PFSK-1 (cell line): ENCODE measurements around the gene DSTN.

ENCODE experiments used
- FOXP2 ChIP-seq: optimal IDR thresholded peaks from 2 replicates; pipeline ENCODE3; 2011; ENCODE audit warnings: borderline replicate concordance, control low read depth, inconsistent platforms; ENCODE audit not compliant: insufficient read depth; ENCODE audit errors: extremely low read length, extremely low read depth
- POLR2AphosphoS5 ChIP-seq: IDR thresholded peaks from 2 replicates; pipeline ENCODE4 v1.6.1; 2012; ENCODE audit warnings: low read depth, mild to moderate bottlenecking, control low read depth, low read length, moderate library complexity
- SIN3A ChIP-seq: IDR thresholded peaks from 2 replicates; pipeline ENCODE4 v1.6.1; 2012; ENCODE audit warnings: mild to moderate bottlenecking, low read length, moderate library complexity, borderline replicate concordance; ENCODE audit not compliant: insufficient read depth
- TAF1 ChIP-seq: IDR thresholded peaks from 2 replicates; pipeline ENCODE4 v1.6.1; 2012; ENCODE audit warnings: low read length, control low read depth, borderline replicate concordance; ENCODE audit not compliant: insufficient read depth
- TF ChIP-seq, protein P1 (sequence below), 2 experiments: IDR thresholded peaks; 2 replicates each; pipeline versions ENCODE4 v1.6.1 to v1.8.0; 2011 to 2012; ENCODE audit warnings: low read depth in 2 of 2, low read length in 2 of 2, control low read depth in 1 of 2, inconsistent platforms in 1 of 2, mild to moderate bottlenecking in 1 of 2, moderate library complexity in 1 of 2; ENCODE audit not compliant: insufficient read depth in 1 of 2

DSTN gene

DNA sequence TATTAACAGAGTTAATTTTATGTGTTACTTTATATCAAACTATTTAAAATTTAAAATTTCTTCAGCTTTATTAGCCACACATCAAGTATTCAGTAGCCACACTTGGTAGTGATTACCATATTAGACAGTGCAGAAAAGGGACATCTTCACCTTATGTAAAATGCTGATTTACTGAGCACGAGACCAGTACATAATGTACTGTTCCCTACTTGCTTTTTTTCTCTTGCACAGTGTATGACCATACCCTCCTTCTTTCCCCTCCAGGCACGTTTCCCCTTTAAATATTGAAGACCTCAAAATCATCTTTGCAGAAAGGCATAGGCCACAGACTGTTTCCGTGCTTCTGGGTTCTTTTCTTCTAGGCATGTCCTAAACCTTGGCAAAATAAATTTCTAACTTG is 17.9 kb downstream of the DSTN start:
- TF ChIP-seq TAF1 (no peak), FOXP2 (no peak), POLR2AphosphoS5 (no peak)
- TF ChIP-seq, protein P1, sequence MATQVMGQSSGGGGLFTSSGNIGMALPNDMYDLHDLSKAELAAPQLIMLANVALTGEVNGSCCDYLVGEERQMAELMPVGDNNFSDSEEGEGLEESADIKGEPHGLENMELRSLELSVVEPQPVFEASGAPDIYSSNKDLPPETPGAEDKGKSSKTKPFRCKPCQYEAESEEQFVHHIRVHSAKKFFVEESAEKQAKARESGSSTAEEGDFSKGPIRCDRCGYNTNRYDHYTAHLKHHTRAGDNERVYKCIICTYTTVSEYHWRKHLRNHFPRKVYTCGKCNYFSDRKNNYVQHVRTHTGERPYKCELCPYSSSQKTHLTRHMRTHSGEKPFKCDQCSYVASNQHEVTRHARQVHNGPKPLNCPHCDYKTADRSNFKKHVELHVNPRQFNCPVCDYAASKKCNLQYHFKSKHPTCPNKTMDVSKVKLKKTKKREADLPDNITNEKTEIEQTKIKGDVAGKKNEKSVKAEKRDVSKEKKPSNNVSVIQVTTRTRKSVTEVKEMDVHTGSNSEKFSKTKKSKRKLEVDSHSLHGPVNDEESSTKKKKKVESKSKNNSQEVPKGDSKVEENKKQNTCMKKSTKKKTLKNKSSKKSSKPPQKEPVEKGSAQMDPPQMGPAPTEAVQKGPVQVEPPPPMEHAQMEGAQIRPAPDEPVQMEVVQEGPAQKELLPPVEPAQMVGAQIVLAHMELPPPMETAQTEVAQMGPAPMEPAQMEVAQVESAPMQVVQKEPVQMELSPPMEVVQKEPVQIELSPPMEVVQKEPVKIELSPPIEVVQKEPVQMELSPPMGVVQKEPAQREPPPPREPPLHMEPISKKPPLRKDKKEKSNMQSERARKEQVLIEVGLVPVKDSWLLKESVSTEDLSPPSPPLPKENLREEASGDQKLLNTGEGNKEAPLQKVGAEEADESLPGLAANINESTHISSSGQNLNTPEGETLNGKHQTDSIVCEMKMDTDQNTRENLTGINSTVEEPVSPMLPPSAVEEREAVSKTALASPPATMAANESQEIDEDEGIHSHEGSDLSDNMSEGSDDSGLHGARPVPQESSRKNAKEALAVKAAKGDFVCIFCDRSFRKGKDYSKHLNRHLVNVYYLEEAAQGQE (IDR thresholded peaks at IDR 0.05; ENCODE audit: insufficient read depth in 1 of 2, low read depth in 2 of 2, low read length in 2 of 2) = no peak

DNA sequence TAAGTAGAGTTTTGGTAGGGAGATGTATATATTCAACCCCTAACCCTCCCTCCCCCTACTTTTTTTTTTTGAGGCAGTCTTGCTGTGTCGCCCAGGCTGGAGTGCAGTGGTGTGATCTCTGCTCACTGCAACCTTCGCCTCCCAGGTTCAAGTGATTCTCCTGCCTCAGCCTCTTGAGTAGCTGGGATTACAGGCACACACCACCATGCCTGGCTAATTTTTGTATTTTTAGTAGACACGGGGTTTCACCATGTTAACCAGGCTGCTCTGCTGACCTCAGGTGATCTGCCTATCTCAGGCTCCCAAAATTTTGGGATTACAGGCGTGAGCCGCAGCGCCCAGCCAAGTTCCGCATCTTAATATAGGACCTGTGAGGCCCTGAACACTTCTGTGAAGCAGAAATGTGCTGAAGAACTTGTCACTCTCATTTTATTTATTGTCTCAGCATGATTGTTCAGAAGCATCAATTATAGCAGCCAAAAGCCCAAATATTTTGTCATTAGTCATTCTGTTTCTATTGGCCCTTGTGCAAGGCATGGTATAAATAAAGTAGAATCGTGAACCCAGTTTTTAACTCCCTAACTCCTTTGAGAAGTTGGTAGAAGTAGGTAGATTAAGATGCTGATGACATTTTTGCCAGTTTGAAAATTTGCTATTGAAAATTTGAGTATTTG is 19.4 kb downstream of the DSTN start:
- TF ChIP-seq TAF1 (no peak), POLR2AphosphoS5 (no peak), SIN3A (no peak), FOXP2 (no peak)
- TF ChIP-seq, protein P1 (IDR thresholded peaks at IDR 0.05; ENCODE audit: insufficient read depth in 1 of 2, low read depth in 2 of 2, low read length in 2 of 2) = no peak

DNA sequence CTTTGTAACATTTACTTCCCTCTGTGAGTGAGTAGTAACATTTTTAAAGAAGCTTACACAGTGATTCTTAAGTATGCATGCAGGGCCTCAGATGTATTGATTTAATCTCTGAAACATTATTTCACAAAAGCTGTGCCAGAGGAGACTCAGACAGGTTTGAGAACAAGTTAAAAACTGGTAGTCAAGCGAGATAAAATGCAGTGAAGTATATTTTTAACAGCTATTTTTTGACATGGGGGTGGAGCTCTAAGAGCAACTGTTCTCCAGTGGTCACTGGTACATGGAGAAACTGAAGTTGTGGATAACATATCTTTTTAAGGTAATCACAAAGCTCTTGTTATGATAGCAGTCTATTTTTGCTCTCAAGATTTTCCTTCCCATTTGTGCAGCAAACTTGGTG is 20.4 kb downstream of the DSTN start:
- no peak for TF ChIP-seq POLR2AphosphoS5
- TF ChIP-seq, protein P1 (IDR thresholded peaks at IDR 0.05; ENCODE audit: insufficient read depth in 1 of 2, low read depth in 2 of 2, low read length in 2 of 2) = no peak
- TF ChIP-seq SIN3A = no peak
- TF ChIP-seq FOXP2 = no peak
- TF ChIP-seq TAF1 = no peak

DNA sequence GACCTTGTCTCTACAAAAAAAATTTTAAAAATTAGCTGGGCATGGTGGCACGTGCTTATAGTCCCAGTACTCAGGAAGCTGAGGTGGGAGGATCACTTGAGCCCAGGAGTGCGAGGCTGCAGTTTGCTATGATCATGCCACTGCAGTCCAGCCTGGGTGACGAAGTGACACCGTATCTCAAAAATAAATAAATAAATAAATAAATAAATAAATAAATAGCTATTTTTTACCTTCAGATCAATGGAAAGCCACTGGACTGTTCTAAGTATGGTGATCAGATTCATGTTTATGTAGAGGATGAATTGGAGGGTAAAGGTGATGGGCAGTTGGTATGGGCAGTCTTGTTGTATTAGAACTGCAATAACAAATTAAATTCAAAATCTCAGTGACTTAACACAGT is 24.0 kb downstream of the DSTN start:
- TF ChIP-seq FOXP2 (no peak), TAF1 (no peak)
- TF ChIP-seq, protein P1 (IDR thresholded peaks at IDR 0.05; ENCODE audit: insufficient read depth in 1 of 2, low read depth in 2 of 2, low read length in 2 of 2) = no peak

DNA sequence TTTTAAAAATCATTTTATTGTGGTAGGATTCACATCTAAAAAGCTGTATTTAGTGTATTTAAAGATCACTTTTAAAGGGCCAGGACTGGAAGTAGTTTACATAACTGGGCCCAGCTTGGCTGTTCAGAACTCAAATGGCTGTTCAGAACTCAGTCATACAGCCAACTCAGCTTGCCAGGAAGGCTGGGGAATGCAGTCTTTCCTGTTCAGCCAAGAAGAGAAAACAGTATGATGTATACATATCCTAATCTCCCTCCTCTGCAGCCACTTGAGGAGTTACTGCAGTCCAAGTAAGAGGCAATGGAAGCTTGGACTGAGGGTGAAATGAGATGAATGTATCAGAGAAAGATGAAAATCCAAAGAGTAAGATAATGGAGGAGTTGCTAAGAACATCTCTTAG is 24.6 kb downstream of the DSTN start:
- no peak for TF ChIP-seq TAF1
- TF ChIP-seq, protein P1 (IDR thresholded peaks at IDR 0.05; ENCODE audit: insufficient read depth in 1 of 2, low read depth in 2 of 2, low read length in 2 of 2) = no peak
- no peak for TF ChIP-seq SIN3A
- no peak for TF ChIP-seq FOXP2
- no peak for TF ChIP-seq POLR2AphosphoS5
